GM23248 (cell line): Measurements from ENCODE around the gene CNOT10. TPM values are rescaled to one million over a fixed set of nuclear protein-coding genes. Genes with fewer than 3 reads are reported as not detected.
"Not testable (repeated sequence)": the region's sequence is repeated elsewhere in the genome, so short reads cannot be mapped to it uniquely, and the experiment has no call there.

Experiments
- DNase-seq: peaks from one replicate; pipeline ENCODE4 v3.0.0-alpha.2; 2015
- H2AFZ ChIP-seq: fragments of 200-600 bp; sonication (generic); 2 replicates; pipeline ENCODE4 v1.6.1; 2016; ENCODE audit warnings: antibody characterized with exemption
- H3F3A ChIP-seq: fragments of 200-600 bp; sonication (generic); 2 replicates; pipeline ENCODE4 v1.6.1; 2016; ENCODE audit warnings: mild to moderate bottlenecking, antibody characterized with exemption, mixed run types; ENCODE audit not compliant: insufficient read depth
- H3K27ac ChIP-seq: fragments of 200-600 bp; sonication (generic); 2 replicates; pipeline ENCODE4 v1.5.1; 2016; ENCODE audit warnings: mild to moderate bottlenecking
- H3K27me3 ChIP-seq: fragments of 200-600 bp; sonication (generic); replicated peaks from 2 replicates; pipeline ENCODE4 v1.6.1; 2016; ENCODE audit warnings: mild to moderate bottlenecking; ENCODE audit not compliant: insufficient read depth
- H3K36me3 ChIP-seq: fragments of 200-600 bp; sonication (generic); 2 replicates; pipeline ENCODE4 v1.6.1; 2016; ENCODE audit warnings: low read depth, mild to moderate bottlenecking
- H3K4me1 ChIP-seq: fragments of 200-600 bp; sonication (generic); 2 replicates; pipeline ENCODE4 v1.6.1; 2016; ENCODE audit warnings: mild to moderate bottlenecking; ENCODE audit not compliant: insufficient read depth
- H3K4me2 ChIP-seq: fragments of 200-600 bp; sonication (generic); one replicate; pipeline ENCODE4 v1.6.1; 2016; ENCODE audit warnings: mild to moderate bottlenecking; ENCODE audit not compliant: unreplicated experiment
- H3K4me3 ChIP-seq: fragments of 200-600 bp; sonication (generic); 2 replicates; pipeline ENCODE4 v1.5.1; 2016; ENCODE audit warnings: mild to moderate bottlenecking
- H3K79me2 ChIP-seq: fragments of 200-600 bp; sonication (generic); 2 replicates; pipeline ENCODE4 v1.6.1; 2016; ENCODE audit warnings: mild to moderate bottlenecking; ENCODE audit not compliant: insufficient read depth
- H3K9ac ChIP-seq: fragments of 200-600 bp; sonication (generic); 2 replicates; pipeline ENCODE4 v1.6.1; 2016; ENCODE audit warnings: mild to moderate bottlenecking
- H3K9me2 ChIP-seq: fragments of 200-600 bp; sonication (generic); 2 replicates; pipeline ENCODE4 v1.6.1; 2016; ENCODE audit warnings: mixed run types, mild to moderate bottlenecking, moderate library complexity; ENCODE audit not compliant: insufficient read depth
- H3K9me3 ChIP-seq: fragments of 200-600 bp; sonication (generic); one replicate; pipeline ENCODE4 v1.6.1; 2017; ENCODE audit warnings: low read depth
- H4K20me1 ChIP-seq: fragments of 200-600 bp; sonication (generic); 2 replicates; pipeline ENCODE4 v1.6.0; 2016; ENCODE audit not compliant: insufficient read depth
- EZH2 ChIP-seq: fragments of 200-600 bp; sonication (generic); IDR thresholded peaks from 2 replicates; pipeline ENCODE4 v1.6.1; 2018; ENCODE audit warnings: antibody characterized with exemption, mild to moderate bottlenecking; ENCODE audit not compliant: insufficient read depth, poor library complexity, severe bottlenecking
- EZH2phosphoT487 ChIP-seq: fragments of 200-600 bp; sonication (generic); IDR thresholded peaks from 2 replicates; pipeline ENCODE4 v1.6.1; 2018; ENCODE audit warnings: antibody characterized with exemption, moderate library complexity, mild to moderate bottlenecking, low read depth; ENCODE audit not compliant: insufficient read depth
- whole genome bisulfite sequencing, 2 experiments: methylation state at CpG; one replicate each; pipeline ENCODE4 v1.1.6; 2015 to 2017; ENCODE audit warnings: low lambda C conversion rate in 2 of 2, low coverage in 1 of 2; ENCODE audit errors: missing lambda C conversion rate in 2 of 2; 5-methylcytosine and 5-hydroxymethylcytosine counted together
- in situ Hi-C: fragments of 300-500 bp; cut with MboI; formaldehyde crosslinking; loops from 2 replicates; pipeline ENCODE4 v1.15.0; 2020
- polyA plus RNA-seq: library from polyadenylated mRNA; unstranded; fragments of >200 nt; fragmentation: Nextera tagmentation; extraction: Ambion mirVana; gene quantifications from 2 replicates; pipeline ENCODE4 v1.2.1, GENCODE V29; 2016
- total RNA-seq: library from RNA; depleted of rRNA; stranded (reverse); fragments of >200 nt; shearing (Covaris generic); gene quantifications from 2 replicates; pipeline ENCODE4 v1.2.3, GENCODE V29; 2014

Gene CNOT10
- total and polyA plus RNA-seq, 2 experiments from 2014 or later = 18.3 to 19.5 TPM

- Histone ChIP-seq H3K4me1 (no peaks in the 10 kb centered on the region), H3K27me3 (0 out of 2 replicates have a peak, but pooled peaks cover 11% of the 10 kb centered on the region), H3K79me2 (no peaks in the 10 kb centered on the region), H3K27ac (no peak overlapping the region), H3K4me3 (no peak overlapping the region), H2AFZ (no peak overlapping the region), H3K4me2 (no peak overlapping the region), H3K9me2 (no peaks in the 10 kb centered on the region), H3K36me3 (no peaks in the 10 kb centered on the region), H3K9ac (no peak overlapping the region), H3F3A (no peaks in the 10 kb centered on the region), H4K20me1 (no peaks in the 10 kb centered on the region), H3K9me3 (no peaks in the 10 kb centered on the region)
- DNase-seq = no peak
- 40 to 53% methylated on average over 3 of the region's 3 CpGs for WGBS, 2 experiments
- in situ Hi-C loops = no loop called here
- TF ChIP-seq EZH2phosphoT487 = no peak
- TF ChIP-seq EZH2 = no peak
Observed at GRCh38 chr3:32791833-32792232, 106.8 kb downstream of the CNOT10 start.

- DNase-seq = peak; percentile 36
- WGBS, 2 experiments = 64 to 65% methylated on average over 8 of the region's 8 CpGs
- no peaks in the 10 kb centered on the region for H3K9me3 ChIP-seq
- 0 out of 2 replicates have a peak, but pooled peaks cover 11% of the 10 kb centered on the region for H3K27me3 ChIP-seq
- in situ Hi-C loops = no loop called here
- no peak overlapping the region for H3K4me2 ChIP-seq
- TF ChIP-seq EZH2 (no peak), EZH2phosphoT487 (no peak)
- H3F3A ChIP-seq = no peaks in the 10 kb centered on the region
- no peaks in the 10 kb centered on the region for H3K36me3 ChIP-seq
- no peaks in the 10 kb centered on the region for H3K9me2 ChIP-seq
- H4K20me1 ChIP-seq = no peaks in the 10 kb centered on the region
- H3K4me3 ChIP-seq = no peak overlapping the region
- H3K27ac ChIP-seq = no peak overlapping the region
- H3K9ac ChIP-seq = no peak overlapping the region
- H3K4me1 ChIP-seq = no peaks in the 10 kb centered on the region
- H2AFZ ChIP-seq = no peak overlapping the region
- no peaks in the 10 kb centered on the region for H3K79me2 ChIP-seq
Observed at GRCh38 chr3:32794487-32795308, 109.7 kb downstream of the CNOT10 start.

GRCh38 chr3:32796384-32796950 lies 111.5 kb downstream of the CNOT10 start:
- not testable (repeated sequence) for H3K9ac ChIP-seq, H3K9me2 ChIP-seq

GRCh38 chr3:32797776-32798175 lies 112.8 kb downstream of the CNOT10 start:
- no peaks in the 10 kb centered on the region for H4K20me1 ChIP-seq
- WGBS, 2 experiments = 60 to 70% methylated on average over 2 of the region's 2 CpGs
- H3K27ac ChIP-seq = no peak overlapping the region

More at GRCh38 chr3:32796384-32796950, 111.5 kb downstream of the CNOT10 start:
- in situ Hi-C loops, H3K27ac ChIP-seq, H3K9me3 ChIP-seq, H3K4me2 ChIP-seq, H4K20me1 ChIP-seq, H3K79me2 ChIP-seq, H3K4me1 ChIP-seq, DNase-seq, H3K4me3 ChIP-seq, H2AFZ ChIP-seq, H3K36me3 ChIP-seq, H3F3A ChIP-seq: not testable (repeated sequence)
- 78% methylated on average over 11 of the region's 11 CpGs for WGBS, 2 experiments
- H3K27me3 ChIP-seq = 0 out of 2 replicates have a peak, but pooled peaks cover 11% of the 10 kb centered on the region

GRCh38 chr3:32801440-32801839 lies 116.5 kb downstream of the CNOT10 start:
- in situ Hi-C loops, H3K4me2 ChIP-seq, H4K20me1 ChIP-seq, H3K4me1 ChIP-seq, H3K79me2 ChIP-seq, H3K27me3 ChIP-seq, H3K36me3 ChIP-seq, H3F3A ChIP-seq, H3K9me3 ChIP-seq, H3K27ac ChIP-seq, DNase-seq, H3K9me2 ChIP-seq, H3K9ac ChIP-seq, H2AFZ ChIP-seq, H3K4me3 ChIP-seq: not testable (repeated sequence)
- WGBS, 2 experiments = 77 to 78% methylated on average over 5 of the region's 5 CpGs

More at GRCh38 chr3:32797776-32798175, 112.8 kb downstream of the CNOT10 start:
- Histone ChIP-seq H3K4me2 (no peak overlapping the region), H3F3A (no peaks in the 10 kb centered on the region), H3K27me3 (0 out of 2 replicates have a peak, but pooled peaks cover 11% of the 10 kb centered on the region), H3K4me1 (no peaks in the 10 kb centered on the region), H3K9me2 (no peaks in the 10 kb centered on the region), H3K9me3 (no peaks in the 10 kb centered on the region), H2AFZ (no peak overlapping the region), H3K4me3 (no peak overlapping the region), H3K36me3 (no peaks in the 10 kb centered on the region), H3K79me2 (no peaks in the 10 kb centered on the region), H3K9ac (no peak overlapping the region)
- peak; percentile 44 for DNase-seq
- in situ Hi-C loops = no loop called here
- TF ChIP-seq EZH2 = no peak
- no peak for TF ChIP-seq EZH2phosphoT487
